Smooth muscle cell of the brain vasculature (primary cell): Measurements from ENCODE around the gene SPTLC3.

Experiments
- DNase-seq: peaks from one replicate; pipeline ENCODE4 v3.0.0-alpha.2; 2012; ENCODE audit warnings: low read depth, low spot score

The SPTLC3 gene

GRCh38 chr20:13098720-13099355, 90.1 kb downstream of the SPTLC3 start:
- DNase-seq: no peak

- DNase-seq: no peak
Observed at GRCh38 chr20:13099676-13100075, 90.9 kb downstream of the SPTLC3 start.

DNA sequence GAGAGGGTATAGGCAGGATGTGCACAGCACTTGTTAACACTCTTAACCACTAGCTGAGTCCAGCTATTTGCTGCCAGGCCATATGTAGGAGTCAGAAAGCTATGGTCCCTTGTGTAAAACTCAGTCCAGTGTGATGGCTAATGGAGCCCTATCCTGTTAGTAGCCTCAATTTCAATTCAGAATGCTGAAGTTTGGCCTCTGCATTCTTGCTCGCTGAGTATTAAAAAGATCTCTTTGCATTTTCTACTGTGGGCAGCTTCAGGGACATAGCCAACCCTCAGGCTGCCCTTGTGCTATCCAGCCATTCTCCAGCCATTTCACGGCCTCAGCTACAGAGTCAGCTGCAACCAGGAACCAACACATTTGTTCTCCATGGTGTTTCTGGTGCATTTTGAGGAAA, 92.5 kb downstream of the SPTLC3 start:
- no peak for DNase-seq

- peak; percentile 10 for DNase-seq
Observed at GRCh38 chr20:13101706-13102105, 92.9 kb downstream of the SPTLC3 start.

DNA sequence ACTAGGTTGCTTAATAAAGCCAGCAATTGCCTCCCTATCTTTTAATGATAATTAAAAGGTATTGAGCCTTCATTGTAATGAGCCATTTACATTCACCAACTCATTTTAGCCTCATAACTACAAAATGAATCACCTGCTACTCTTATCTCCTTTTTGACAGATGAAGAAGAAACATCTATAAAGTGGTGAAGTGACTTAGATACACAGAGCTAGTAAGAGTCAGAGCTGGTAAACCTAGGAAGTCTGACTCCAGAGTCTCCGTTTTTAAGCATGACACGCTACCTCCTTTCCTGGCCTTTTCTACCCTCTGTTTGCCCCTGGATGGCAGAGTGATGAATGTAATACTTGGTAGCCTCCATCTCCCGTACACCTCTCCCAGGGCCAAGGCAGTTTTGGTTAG, 93.5 kb downstream of the SPTLC3 start:
- no peak for DNase-seq

DNA sequence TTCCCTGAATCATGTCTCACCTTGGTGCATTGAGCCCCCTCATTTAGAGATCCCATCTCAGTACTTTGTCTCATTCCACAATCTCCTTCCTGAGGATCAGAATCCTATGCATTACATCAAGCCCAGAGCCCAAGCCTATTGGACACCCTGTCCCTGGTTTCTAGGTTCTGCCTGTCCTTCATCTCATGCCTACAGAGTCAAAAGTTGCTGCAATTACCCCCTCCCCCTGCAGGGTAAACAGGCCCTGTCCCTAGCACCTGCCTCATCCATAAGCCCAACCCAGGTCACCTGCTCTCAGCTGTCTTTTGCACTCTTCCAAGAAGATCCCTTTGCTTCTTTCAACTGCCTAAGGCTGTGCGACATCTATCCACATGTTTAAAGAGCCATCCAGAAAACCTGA, 93.9 kb downstream of the SPTLC3 start:
- DNase-seq: no peak

GRCh38 chr20:13105039-13105438, 96.3 kb downstream of the SPTLC3 start:
- no peak for DNase-seq

GRCh38 chr20:13105864-13106457, 97.2 kb downstream of the SPTLC3 start:
- peak; percentile 15 for DNase-seq

DNA sequence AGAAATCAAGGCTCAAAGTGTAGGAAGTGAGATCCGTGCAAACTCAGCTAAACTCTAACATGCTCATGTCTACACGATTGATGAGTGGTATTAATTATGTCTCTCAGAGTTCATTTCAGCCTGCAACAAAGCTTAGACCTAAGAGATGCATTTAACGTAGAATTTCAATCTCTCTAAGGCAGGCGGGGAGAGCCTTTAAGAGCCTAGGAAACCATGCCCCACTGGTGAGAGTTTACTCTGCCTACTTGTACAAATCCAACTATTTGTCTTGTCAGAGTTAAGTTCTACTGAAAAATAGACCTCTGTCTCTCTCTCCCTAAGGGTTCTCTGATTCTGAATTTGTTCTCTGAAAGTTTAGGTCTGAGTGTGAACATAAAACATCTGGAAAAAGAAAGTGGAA, 100.9 kb downstream of the SPTLC3 start:
- no peak for DNase-seq

DNA sequence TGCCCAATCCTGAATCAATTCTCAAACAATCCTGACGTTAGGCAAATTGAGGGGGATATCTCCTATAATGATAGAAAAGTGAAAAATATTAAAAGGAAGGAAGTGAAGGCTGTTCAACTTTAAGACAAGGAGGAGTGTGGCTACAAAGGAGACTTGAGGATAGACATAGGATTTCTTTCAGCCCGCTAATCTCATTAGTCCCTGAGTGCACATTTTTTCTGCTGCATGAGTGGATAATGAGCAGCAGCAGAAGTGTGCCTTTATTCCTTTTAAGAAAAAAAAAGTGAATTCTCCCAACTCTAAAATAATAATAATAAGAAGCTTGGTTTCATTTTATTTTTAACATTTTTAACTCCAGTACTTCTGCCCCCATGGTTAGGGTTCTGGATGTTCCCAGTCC, 102.0 kb downstream of the SPTLC3 start:
- no peak for DNase-seq

DNA sequence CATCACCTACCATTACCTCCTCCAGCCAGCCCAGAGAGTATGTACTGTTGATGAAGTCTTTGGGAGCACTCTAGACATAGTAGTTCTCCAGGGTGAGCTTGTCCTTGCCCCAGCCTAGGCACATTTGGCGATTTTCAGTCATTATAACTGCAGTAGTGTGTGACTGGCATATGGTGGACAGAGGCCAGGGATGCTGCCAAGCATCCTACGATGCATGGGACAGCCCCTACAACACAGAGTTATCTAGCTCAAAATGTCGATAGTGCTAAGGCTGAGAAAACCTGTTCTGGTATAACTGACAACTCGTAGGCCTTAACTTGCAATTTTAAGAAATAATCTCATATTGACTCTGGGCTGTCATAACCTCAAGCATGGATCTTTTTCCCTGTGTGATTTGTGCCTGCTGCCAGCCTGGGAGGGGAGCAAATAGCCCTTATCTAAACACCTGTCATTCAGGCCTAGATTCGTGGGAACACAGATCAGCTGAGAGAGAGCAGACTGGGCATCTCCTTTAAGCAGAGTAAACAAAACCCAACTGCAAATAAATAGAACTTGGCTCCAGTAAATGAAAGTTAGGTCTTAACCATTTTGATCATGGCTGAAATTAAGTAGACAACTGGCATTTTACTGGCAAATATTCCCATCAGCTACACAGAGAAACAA, 102.6 kb downstream of the SPTLC3 start:
- DNase-seq: no peak

DNA sequence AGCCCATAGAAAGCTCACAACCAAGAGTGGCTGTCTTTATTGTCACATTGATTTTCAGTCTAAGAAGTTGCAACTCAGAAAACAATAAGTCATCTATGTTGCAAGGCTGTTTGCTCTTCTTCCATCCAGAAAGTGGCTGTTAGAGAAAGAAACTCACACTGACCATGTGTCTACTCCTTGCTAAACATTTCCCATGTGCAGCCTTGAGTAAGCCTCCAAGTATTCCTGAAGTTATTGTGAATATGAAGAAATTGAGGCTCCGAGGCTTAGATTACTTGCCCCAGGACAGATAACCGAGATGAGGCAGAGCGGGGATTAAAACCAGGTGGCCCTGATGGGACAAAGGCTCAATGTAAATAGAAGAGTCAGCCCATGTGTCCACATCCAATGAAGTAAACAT, 105.0 kb downstream of the SPTLC3 start:
- DNase-seq: no peak

DNA sequence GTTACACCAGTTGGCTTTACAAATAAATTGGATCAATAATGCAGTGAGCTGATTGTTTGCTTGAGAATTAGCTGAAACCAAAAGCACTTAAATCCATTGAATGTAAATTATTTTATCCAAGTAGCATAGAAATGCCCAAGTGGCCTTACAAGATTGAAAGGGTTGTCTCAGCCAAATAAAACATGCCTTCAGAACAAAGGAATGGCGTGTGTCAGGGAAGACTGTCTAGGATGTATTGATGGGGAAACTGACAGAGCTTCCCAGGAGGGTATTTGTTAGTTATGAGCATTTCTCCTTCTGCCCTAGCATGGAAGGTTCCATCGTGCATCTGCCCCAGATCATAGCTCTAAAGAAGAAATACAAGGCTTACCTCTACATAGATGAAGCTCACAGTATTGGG, 108.4 kb downstream of the SPTLC3 start:
- no peak for DNase-seq

GRCh38 chr20:13118676-13119075, 109.9 kb downstream of the SPTLC3 start:
- DNase-seq: no peak

- peak; percentile 43 for DNase-seq
Observed at GRCh38 chr20:13119583-13119982, 110.8 kb downstream of the SPTLC3 start.

- no peak for DNase-seq
Observed at GRCh38 chr20:13120471-13120870, 111.7 kb downstream of the SPTLC3 start.

- DNase-seq: no peak
Observed at GRCh38 chr20:13121840-13122515, 113.2 kb downstream of the SPTLC3 start.

DNA sequence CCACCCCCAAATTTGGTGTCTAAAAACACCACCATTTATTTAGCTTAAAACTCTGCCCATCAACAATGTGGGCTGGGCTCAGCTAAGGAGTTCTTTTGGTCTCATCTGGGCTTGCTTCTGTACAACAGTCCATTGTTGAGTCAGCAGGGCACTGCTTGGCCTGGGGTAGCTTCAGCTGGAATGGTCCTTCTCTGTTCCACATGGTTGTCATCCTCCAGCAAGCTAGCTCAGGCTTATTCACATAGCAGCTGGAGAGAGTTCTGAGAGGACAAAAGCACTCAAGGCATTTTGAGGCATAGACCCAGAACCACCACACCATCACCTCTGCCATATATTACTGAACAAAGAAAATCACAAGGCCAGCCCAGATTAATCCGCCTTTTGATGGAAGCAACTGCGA, 116.7 kb downstream of the SPTLC3 start:
- DNase-seq: no peak

DNA sequence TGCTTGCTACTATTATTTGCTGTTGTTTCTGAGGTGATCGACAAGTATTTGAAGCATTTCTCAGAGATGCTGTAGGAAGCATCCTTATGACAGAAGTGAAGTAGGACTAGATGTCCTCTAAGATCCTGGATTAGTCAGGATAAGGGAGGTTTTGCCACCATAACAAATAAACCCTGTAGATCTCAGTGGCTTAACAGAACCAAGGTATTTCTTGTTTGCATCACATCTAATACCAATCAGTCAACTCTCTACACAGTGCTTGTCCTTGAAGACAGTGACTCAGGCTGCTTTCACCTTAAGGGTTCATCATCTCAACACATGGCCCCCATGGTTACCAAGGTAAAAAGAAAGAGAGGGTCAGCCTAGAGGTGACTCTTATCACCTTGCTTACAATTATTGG, 119.4 kb downstream of the SPTLC3 start:
- no peak for DNase-seq

- no peak for DNase-seq
Observed at GRCh38 chr20:13130061-13130706, 121.4 kb downstream of the SPTLC3 start.

DNA sequence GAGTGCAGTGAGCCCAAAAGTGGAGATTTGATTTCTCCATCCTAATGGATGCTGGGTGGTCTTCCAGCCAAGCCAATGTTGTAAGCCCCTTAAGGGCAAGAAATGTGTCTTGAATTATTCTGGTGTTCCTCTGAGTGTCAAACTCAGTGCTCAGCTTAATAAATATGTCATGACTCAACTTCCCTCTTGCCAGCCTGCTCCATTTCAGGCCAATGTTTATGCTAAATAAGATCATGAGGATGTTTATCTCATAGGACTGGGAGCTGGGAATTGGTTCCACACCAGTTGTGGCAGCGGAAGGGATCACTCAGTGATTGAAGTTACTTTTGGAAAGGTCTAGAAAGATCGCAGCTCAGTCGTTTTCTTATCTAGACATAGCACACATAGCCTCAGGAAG, 121.9 kb downstream of the SPTLC3 start:
- no peak for DNase-seq

DNA sequence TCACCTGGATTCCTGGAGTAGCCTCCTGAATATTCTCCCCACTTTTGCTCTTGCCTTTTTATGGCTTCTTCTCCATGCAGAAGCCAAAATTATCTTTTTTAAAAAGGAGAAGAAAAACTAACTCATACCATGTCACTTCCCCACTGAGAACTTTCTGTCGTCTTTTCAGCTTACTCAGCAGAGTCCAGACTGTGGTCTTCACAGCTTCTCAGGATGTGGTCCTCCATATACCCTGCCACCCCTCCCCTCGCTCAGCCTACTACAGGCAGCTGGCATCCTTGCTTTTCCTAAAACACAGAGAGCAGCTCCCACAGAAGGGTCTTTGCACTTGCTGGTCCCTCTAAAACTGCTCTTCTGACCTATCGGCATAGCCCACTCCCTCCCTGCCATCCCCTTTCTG, 122.9 kb downstream of the SPTLC3 start:
- DNase-seq: no peak
